Tibial artery (tissue), 4 donors: ENCODE data around the gene LRP1B.

Experiments used
- DNase-seq, 2 donors: peaks; one replicate each; pipeline ENCODE4 v3.0.0-alpha.2; 2019
- H3K27ac ChIP-seq, 2 donors: fragments of 200-600 bp; sonication (generic) in 1 of 2; 1 replicate in 1 of 2; 2 replicates in 1 of 2; pipeline ENCODE4 v1.5.1; 2018 to 2019; ENCODE audit warnings: mild to moderate bottlenecking in 1 of 2
- H3K27me3 ChIP-seq, 2 donors: fragments of 200-600 bp; sonication (generic) in 1 of 2; one replicate each; pipeline versions ENCODE4 v1.5.1 to v1.6.0; 2016 to 2019
- H3K36me3 ChIP-seq, 3 donors: fragments of 200-600 bp; sonication (generic) in 2 of 3; one replicate each; pipeline ENCODE4 v1.5.1; 2016 to 2019; ENCODE audit warnings: mild to moderate bottlenecking in 2 of 3
- H3K4me1 ChIP-seq, 4 donors: fragments of 200-600 bp; sonication (generic) in 2 of 4; 1 replicate in 3 of 4; 2 replicates in 1 of 4; pipeline ENCODE4 v1.5.1; 2016 to 2019
- H3K4me3 ChIP-seq, 2 donors: fragments of 200-600 bp; sonication (generic) in 1 of 2; 1 replicate in 1 of 2; 2 replicates in 1 of 2; pipeline ENCODE4 v1.5.1; 2018 to 2019; ENCODE audit warnings: mild to moderate bottlenecking in 2 of 2
- H3K9me3 ChIP-seq, 3 donors: fragments of 200-600 bp; sonication (generic) in 1 of 3; one replicate each; pipeline ENCODE4 v1.5.1; 2016 to 2019
- CTCF ChIP-seq, 2 experiments: fragments of 200-600 bp in 1 of 2; fragments of 450-650 bp in 1 of 2; IDR thresholded peaks; one replicate each; pipeline ENCODE4 v1.5.1; 2017 to 2019; ENCODE audit warnings: antibody characterized with exemption in 2 of 2, mild to moderate bottlenecking in 1 of 2, moderate library complexity in 1 of 2
- intact Hi-C: fragments of 100-400 bp; cut with DNase I; formaldehyde crosslinking; loops from one replicate; pipeline ENCODE4 v1.15.0; 2023; ENCODE audit warnings: low total_unique reads

The LRP1B gene

GRCh38 chr2:140589273-140589672, 1541.5 kb downstream of the LRP1B start:
- Histone ChIP-seq H3K9me3 (no peaks in the 10 kb centered on the region), H3K4me1 (no peaks in the 10 kb centered on the region), H3K4me3 (no peak overlapping the region), H3K27me3 (no peaks in the 10 kb centered on the region), H3K27ac (no peak overlapping the region), H3K36me3 (no peaks in the 10 kb centered on the region)
- DNase-seq: no peak
- no peak for TF ChIP-seq CTCF (IDR thresholded peaks at IDR 0.05)
- intact Hi-C loops: no loop called here

- no peak for TF ChIP-seq CTCF (IDR thresholded peaks at IDR 0.05)
- H3K9me3 ChIP-seq: no peaks in the 10 kb centered on the region
- no peak for DNase-seq
Observed at GRCh38 chr2:140586379-140586778, 1544.4 kb downstream of the LRP1B start.

GRCh38 chr2:140585016-140585415, 1545.8 kb downstream of the LRP1B start:
- intact Hi-C loops: no loop called here
- TF ChIP-seq CTCF (IDR thresholded peaks at IDR 0.05): no peak

More at GRCh38 chr2:140586379-140586778, 1544.4 kb downstream of the LRP1B start:
- Histone ChIP-seq H3K27ac (no peak overlapping the region), H3K4me3 (no peak overlapping the region), H3K36me3 (no peaks in the 10 kb centered on the region), H3K27me3 (no peaks in the 10 kb centered on the region), H3K4me1 (no peaks in the 10 kb centered on the region)
- intact Hi-C loops: no loop called here

GRCh38 chr2:140584471-140584870, 1546.3 kb downstream of the LRP1B start:
- no peaks in the 10 kb centered on the region for H3K4me1 ChIP-seq
- H3K9me3 ChIP-seq: no peaks in the 10 kb centered on the region
- no peak for TF ChIP-seq CTCF (IDR thresholded peaks at IDR 0.05)
- H3K36me3 ChIP-seq: no peaks in the 10 kb centered on the region
- no peak overlapping the region for H3K4me3 ChIP-seq
- H3K27me3 ChIP-seq: no peaks in the 10 kb centered on the region
- DNase-seq: no peak
- intact Hi-C loops: no loop called here
- H3K27ac ChIP-seq: no peak overlapping the region

More at GRCh38 chr2:140585016-140585415, 1545.8 kb downstream of the LRP1B start:
- Histone ChIP-seq H3K9me3 (no peaks in the 10 kb centered on the region), H3K27ac (no peak overlapping the region), H3K4me3 (no peak overlapping the region), H3K36me3 (no peaks in the 10 kb centered on the region), H3K4me1 (no peaks in the 10 kb centered on the region), H3K27me3 (no peaks in the 10 kb centered on the region)
- no peak for DNase-seq

- Histone ChIP-seq H3K4me3 (no peak overlapping the region), H3K36me3 (no peaks in the 10 kb centered on the region), H3K4me1 (no peaks in the 10 kb centered on the region), H3K27ac (no peak overlapping the region), H3K27me3 (no peaks in the 10 kb centered on the region), H3K9me3 (no peaks in the 10 kb centered on the region)
- DNase-seq: no peak
- intact Hi-C loops: no loop called here
- TF ChIP-seq CTCF (IDR thresholded peaks at IDR 0.05): no peak
Observed at GRCh38 chr2:140580532-140581151, 1550.2 kb downstream of the LRP1B start.

GRCh38 chr2:140577453-140577852, 1553.4 kb downstream of the LRP1B start:
- Histone ChIP-seq H3K9me3 (no peaks in the 10 kb centered on the region), H3K4me3 (no peak overlapping the region), H3K27me3 (no peaks in the 10 kb centered on the region), H3K4me1 (no peaks in the 10 kb centered on the region), H3K27ac (no peak overlapping the region), H3K36me3 (no peaks in the 10 kb centered on the region)
- no peak for DNase-seq
- no peak for TF ChIP-seq CTCF (IDR thresholded peaks at IDR 0.05)
- intact Hi-C loops: no loop called here
